ENCODE data around the gene PACRG. TPM values are rescaled to one million over a fixed set of nuclear protein-coding genes. Genes with fewer than 3 reads are reported as not detected.

The PACRG gene
- total RNA-seq, 1 experiment from 2014 or later = 0.59 TPM

GRCh38 chr6:162726947-162727321 is 840 bp upstream of the PACRG start:
- no peaks in the 10 kb centered on the region for H3K9me3 ChIP-seq (ENCODE audit: control insufficient read depth, insufficient read depth, low read depth, low read length)
- DNase-seq (ENCODE audit: low read depth, low spot score) = no peak
- H3K27ac ChIP-seq (ENCODE audit: low read length) = peak overlapping the region; percentile 23; the same call in 1 of the 2 replicates
- H3K27me3 ChIP-seq (ENCODE audit: control insufficient read depth, insufficient read depth, low read length) = no peaks in the 10 kb centered on the region
- no peaks in the 10 kb centered on the region for H3K36me3 ChIP-seq (ENCODE audit: control insufficient read depth, insufficient read depth, low read length)
- peak overlapping the region; percentile 72 to 79 for H3K4me3 ChIP-seq (ENCODE audit: low read depth in 2 of 2, low read length in 2 of 2)
- BruUV-seq (replicated peaks) = no TSS peak
- CTCF ChIA-PET = no interaction called here
- TF ChIP-seq, protein P1, sequence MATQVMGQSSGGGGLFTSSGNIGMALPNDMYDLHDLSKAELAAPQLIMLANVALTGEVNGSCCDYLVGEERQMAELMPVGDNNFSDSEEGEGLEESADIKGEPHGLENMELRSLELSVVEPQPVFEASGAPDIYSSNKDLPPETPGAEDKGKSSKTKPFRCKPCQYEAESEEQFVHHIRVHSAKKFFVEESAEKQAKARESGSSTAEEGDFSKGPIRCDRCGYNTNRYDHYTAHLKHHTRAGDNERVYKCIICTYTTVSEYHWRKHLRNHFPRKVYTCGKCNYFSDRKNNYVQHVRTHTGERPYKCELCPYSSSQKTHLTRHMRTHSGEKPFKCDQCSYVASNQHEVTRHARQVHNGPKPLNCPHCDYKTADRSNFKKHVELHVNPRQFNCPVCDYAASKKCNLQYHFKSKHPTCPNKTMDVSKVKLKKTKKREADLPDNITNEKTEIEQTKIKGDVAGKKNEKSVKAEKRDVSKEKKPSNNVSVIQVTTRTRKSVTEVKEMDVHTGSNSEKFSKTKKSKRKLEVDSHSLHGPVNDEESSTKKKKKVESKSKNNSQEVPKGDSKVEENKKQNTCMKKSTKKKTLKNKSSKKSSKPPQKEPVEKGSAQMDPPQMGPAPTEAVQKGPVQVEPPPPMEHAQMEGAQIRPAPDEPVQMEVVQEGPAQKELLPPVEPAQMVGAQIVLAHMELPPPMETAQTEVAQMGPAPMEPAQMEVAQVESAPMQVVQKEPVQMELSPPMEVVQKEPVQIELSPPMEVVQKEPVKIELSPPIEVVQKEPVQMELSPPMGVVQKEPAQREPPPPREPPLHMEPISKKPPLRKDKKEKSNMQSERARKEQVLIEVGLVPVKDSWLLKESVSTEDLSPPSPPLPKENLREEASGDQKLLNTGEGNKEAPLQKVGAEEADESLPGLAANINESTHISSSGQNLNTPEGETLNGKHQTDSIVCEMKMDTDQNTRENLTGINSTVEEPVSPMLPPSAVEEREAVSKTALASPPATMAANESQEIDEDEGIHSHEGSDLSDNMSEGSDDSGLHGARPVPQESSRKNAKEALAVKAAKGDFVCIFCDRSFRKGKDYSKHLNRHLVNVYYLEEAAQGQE (IDR thresholded peaks at IDR 0.05; ENCODE audit: insufficient read depth in 1 of 2, low read depth in 2 of 2, low read length in 1 of 2) = no peak
- no peak for TF ChIP-seq POLR2AphosphoS5 (IDR thresholded peaks at IDR 0.05; ENCODE audit: low read depth, low read length)
- TF ChIP-seq, protein P2, sequence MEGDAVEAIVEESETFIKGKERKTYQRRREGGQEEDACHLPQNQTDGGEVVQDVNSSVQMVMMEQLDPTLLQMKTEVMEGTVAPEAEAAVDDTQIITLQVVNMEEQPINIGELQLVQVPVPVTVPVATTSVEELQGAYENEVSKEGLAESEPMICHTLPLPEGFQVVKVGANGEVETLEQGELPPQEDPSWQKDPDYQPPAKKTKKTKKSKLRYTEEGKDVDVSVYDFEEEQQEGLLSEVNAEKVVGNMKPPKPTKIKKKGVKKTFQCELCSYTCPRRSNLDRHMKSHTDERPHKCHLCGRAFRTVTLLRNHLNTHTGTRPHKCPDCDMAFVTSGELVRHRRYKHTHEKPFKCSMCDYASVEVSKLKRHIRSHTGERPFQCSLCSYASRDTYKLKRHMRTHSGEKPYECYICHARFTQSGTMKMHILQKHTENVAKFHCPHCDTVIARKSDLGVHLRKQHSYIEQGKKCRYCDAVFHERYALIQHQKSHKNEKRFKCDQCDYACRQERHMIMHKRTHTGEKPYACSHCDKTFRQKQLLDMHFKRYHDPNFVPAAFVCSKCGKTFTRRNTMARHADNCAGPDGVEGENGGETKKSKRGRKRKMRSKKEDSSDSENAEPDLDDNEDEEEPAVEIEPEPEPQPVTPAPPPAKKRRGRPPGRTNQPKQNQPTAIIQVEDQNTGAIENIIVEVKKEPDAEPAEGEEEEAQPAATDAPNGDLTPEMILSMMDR (IDR thresholded peaks at IDR 0.05) = no peak
- no peak for TF ChIP-seq TCF7L2 (IDR thresholded peaks at IDR 0.05; ENCODE audit: low read depth, low read length)
- TF ChIP-seq SIN3A (IDR thresholded peaks at IDR 0.05; ENCODE audit: borderline replicate concordance, insufficient read depth, low read depth, low read length) = no peak
- in situ Hi-C loops (cut with HindIII; ENCODE audit: low pct_unique_long_range_greater_than_20kb, low sequenced_read_pairs) (no loop called here), intact Hi-C loops (cut with micrococcal nuclease; ENCODE audit: unreplicated experiment) (no loop called here)
- ATAC-seq = peak; percentile 18
- POLR2A ChIA-PET = interaction anchor here (0.7 kb wide), 1 partner anchor 773 kb away, joined by 5 read pairs; no protein-coding TSS in a partner anchor
- peaks cover 9% of the 10 kb centered on the region for H3K4me1 ChIP-seq (ENCODE audit: control insufficient read depth, insufficient read depth, low read length)

GRCh38 chr6:162728197-162728596 is 423 bp downstream of the PACRG start:
- in situ Hi-C loops (cut with HindIII; ENCODE audit: low pct_unique_long_range_greater_than_20kb, low sequenced_read_pairs) = no loop called here
- no TSS peak for BruUV-seq (replicated peaks)
- CTCF ChIA-PET = no interaction called here

More at GRCh38 chr6:162728197-162728596, 423 bp downstream of the PACRG start:
- peak overlapping the region; percentile 56 for H3K27ac ChIP-seq (ENCODE audit: low read length)
- DNase-seq (ENCODE audit: low read depth, low spot score) (no peak), ATAC-seq (0 out of 2 replicates have a peak, but pooled peaks have one; percentile 3)
- peak overlapping the region; percentile 72 to 79 for H3K4me3 ChIP-seq (ENCODE audit: low read depth in 2 of 2, low read length in 2 of 2)
- no peaks in the 10 kb centered on the region for H3K27me3 ChIP-seq (ENCODE audit: control insufficient read depth, insufficient read depth, low read length)
- TF ChIP-seq SIN3A (IDR thresholded peaks at IDR 0.05; ENCODE audit: borderline replicate concordance, insufficient read depth, low read depth, low read length) (no peak), TCF7L2 (IDR thresholded peaks at IDR 0.05; ENCODE audit: low read depth, low read length) (no peak), POLR2AphosphoS5 (IDR thresholded peaks at IDR 0.05; ENCODE audit: low read depth, low read length) (no peak)
- TF ChIP-seq, protein P1 (IDR thresholded peaks at IDR 0.05; ENCODE audit: insufficient read depth in 1 of 2, low read depth in 2 of 2, low read length in 1 of 2) = no peak
- TF ChIP-seq, protein P2 (IDR thresholded peaks at IDR 0.05) = no peak
- no peaks in the 10 kb centered on the region for H3K36me3 ChIP-seq (ENCODE audit: control insufficient read depth, insufficient read depth, low read length)
- H3K4me1 ChIP-seq (ENCODE audit: control insufficient read depth, insufficient read depth, low read length) = peaks cover 9% of the 10 kb centered on the region
- intact Hi-C loops (cut with micrococcal nuclease; ENCODE audit: unreplicated experiment) = no loop called here
- POLR2A ChIA-PET = no interaction called here
- H3K9me3 ChIP-seq (ENCODE audit: control insufficient read depth, insufficient read depth, low read depth, low read length) = no peaks in the 10 kb centered on the region
